GM10248 (cell line): Measurements from ENCODE around the gene GBP2.

ENCODE experiments used
- CTCF ChIA-PET: fragments of 300-600 bp; sonication (Branson Sonifier 250); formaldehyde crosslinking; extraction: SDS; loops from one replicate; lab custom pipeline; 2021; ENCODE audit warnings: antibody characterized with exemption; lab: Yijun Ruan, JAX
- POLR2A ChIA-PET: fragments of 350-650 bp; sonication (Branson Sonifier 250); formaldehyde crosslinking; extraction: SDS; loops from one replicate; lab custom pipeline; 2020; ENCODE audit warnings: antibody characterized with exemption; lab: Yijun Ruan, JAX
- DNase-seq: peaks from one replicate; pipeline ENCODE4 v3.0.0; 2012; ENCODE audit errors: extremely low spot score
- CTCF ChIP-seq: IDR thresholded peaks from 2 replicates; pipeline ENCODE4 v1.5.1; 2012; ENCODE audit warnings: mild to moderate bottlenecking, low read depth; ENCODE audit errors: extremely low read depth, missing control alignments, control extremely low read depth

GBP2 gene

DNA sequence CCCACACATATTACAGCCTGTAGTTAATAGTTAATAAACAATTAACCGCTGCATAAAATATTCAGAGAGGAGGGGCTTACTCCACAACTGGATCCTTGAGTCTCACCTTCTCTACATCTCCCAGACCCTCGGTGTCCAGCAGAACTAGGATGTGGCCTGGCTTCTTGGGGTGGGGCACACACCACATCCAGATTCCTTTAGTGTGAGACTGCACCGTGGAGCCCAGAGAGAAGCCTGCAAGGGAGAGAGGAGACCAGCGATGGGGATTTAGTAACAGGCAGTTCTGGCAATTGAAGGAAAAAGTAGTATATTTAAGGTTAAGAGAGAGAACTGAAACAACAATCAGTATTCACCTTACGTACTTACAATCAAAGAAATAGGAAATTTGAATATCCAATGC is 65.8 kb downstream of the GBP2 start:
- POLR2A ChIA-PET = no interaction called here
- no peak for TF ChIP-seq CTCF
- no peak for DNase-seq
- CTCF ChIA-PET = no interaction called here
